ENCODE measurements around the gene TMEM219.
"Not testable (repeated sequence)": the region's sequence is repeated elsewhere in the genome, so short reads cannot be mapped to it uniquely, and the experiment has no call there.

Gene TMEM219, protein sequence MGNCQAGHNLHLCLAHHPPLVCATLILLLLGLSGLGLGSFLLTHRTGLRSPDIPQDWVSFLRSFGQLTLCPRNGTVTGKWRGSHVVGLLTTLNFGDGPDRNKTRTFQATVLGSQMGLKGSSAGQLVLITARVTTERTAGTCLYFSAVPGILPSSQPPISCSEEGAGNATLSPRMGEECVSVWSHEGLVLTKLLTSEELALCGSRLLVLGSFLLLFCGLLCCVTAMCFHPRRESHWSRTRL

DNA sequence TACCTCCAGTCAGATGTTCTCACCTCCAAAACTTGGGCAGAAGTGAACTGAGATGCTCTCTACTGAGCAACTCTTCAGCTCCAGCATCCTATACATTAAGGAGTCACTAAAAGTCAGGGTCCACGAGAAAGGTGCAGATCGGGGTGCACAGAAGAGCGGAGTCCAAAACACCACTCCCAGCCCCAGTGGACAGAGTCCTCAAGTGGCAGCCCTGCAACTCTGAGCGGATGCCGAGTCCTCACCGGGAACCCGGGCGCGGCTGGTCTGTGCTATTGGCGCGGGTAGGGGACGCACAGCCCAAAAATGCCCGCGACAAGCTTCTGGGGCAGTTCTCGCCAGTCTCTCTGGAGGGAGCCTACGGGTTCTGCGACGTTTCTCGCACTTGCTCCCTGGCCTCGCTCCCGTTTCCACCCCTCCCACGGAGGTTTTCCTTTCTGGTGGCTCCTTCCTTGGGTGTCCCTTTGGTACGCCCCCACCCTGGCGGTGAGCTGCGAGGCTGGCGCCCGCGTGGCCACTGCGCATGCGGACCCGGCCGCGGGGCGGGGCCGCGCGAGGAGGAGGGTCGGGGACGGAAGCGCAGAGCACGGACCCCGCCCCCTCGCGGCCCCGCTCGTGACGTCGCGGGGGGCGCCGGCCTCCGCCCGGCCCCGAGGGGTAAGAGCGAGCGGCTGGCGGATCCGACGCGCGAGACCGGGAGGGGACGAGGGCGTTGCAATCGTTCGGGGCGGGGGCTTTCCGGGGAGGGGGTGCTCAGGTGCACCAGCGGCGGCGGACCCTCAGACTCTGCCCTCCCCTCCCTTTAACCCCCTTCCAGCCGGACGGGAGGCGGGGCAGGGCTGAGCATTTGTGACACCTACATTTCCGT lies at the start of gene TMEM219:
Gene TMEM219 (plus strand): TSS at position 601 of the 865 bp plus-strand sequence. CDS start 1,065 bp downstream, outside the sequence.
- peak; percentile 68 for DNase-seq

DNA sequence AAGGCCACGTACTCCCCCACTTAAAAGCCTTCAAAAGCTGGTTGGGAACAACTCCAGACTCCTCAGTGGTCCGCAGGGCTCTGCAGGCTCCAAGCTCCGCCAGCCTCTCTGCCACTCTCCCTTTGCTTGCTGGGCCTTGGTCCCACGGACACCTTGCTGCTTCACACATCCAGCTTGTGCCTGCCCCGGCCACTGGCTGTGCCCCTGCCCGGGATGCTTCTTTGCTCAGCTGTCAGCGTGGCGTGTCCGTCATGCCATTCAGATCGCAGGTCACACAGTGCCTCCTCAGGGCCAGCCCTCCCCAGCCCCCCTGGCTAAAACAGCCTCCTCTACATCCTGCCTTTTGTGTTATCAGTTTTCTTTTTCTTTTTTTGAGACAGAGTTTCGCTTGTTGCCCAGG lies 49.8 kb upstream of the TMEM219 start:
- no peak for DNase-seq

DNA sequence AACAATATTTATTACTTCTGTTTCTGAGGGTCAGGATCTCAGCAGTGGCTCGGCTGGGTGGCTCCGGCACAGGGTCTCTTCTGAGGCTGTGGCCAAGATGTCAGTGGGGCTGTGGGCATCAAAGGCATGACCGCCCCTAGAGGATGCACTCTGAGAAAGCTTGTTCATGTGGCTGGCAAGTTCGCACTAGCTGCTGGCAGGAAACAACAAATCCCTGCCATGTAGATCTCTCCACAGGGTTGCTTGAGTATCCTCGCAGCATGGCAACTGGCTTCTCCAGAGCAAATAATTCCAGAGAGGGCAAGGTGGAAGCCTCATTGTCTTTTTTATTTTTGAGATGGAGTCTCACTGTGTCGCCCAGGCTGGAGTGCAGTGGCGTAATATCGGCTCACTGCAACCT lies 48.4 kb upstream of the TMEM219 start:
- DNase-seq: no peak

DNA sequence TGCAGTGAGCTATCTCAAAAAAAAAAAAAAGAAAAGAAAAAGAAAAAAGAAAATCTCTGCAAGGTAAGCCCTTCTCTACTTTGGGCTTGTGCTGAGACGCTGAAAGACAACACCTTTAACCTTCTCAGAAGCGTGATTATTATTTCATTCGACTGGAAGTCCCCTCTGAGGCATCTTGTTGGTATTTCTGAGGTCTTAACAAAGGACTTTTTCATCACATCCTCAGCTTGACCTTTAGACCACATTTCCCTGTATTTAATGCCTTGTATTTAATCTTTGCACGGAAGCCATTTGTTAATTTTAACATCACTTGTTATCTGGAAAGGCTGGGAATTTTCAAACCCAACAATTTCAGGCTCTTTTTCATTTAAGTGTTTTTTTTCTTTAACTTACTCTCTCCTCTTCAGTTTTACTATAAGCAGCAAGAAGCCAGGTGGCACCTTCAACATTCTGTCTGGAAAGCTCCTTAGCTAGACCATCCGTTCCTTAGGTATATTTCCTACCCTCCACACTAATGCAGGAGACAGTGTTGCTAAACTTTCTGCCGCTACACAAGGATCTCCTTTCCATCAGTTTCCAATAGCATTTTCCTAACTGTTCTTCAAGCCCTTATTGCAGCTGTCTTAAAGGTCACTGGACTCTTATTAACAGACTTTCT lies 46.2 kb upstream of the TMEM219 start:
- DNase-seq: no peak

DNA sequence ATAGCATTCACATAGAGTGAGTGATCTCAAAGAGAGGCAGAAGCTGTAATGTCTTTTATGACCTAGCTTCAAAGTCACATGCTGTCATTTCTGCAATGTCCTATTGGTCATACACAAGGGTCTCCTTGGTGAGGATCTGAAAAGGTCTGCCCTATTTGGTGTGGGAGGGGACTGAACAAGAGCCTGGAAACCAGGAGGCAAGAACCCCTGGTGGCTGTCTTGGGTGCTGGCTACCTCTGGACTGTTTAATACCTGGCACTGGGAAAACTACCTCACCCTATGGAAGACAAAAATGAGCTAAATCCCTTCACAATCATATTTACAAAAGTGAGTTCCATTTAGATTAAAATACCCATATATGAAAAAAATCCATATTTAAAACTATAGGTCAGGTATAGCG lies 44.9 kb upstream of the TMEM219 start:
- no peak for DNase-seq

DNA sequence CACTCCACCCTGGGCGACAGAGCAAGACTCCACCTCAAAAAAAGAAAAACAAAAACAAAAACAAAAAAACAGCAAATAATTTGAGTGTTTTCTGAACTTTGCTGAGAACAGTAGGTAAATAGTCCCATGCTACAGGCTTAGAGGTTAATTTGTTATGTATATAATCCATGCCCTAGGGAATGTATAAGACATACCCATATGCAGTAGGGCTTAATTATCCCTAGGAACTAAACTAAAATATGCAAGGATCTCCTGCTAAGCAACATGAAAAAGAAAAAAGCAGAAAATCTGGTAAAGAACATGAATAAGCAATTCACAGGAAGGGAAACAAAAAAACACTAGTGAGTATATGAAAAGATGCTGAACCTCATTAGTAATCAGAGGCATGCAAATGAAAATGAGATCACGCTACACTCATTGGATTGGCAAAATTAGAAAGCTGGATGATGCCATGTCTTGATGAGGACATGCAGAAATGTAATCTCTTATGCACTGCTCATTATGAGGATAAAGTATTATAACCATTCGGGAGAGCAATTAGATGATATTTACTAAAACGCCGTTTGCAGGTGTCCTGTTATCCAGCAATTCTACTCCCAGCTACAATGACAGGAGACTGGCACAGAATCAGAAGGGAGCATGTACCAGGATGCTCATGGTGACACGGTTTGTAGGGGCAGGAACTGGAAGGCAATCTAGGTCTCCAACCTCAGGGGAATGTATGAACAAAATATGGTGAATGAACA lies 41.4 kb upstream of the TMEM219 start:
- no peak for DNase-seq

DNA sequence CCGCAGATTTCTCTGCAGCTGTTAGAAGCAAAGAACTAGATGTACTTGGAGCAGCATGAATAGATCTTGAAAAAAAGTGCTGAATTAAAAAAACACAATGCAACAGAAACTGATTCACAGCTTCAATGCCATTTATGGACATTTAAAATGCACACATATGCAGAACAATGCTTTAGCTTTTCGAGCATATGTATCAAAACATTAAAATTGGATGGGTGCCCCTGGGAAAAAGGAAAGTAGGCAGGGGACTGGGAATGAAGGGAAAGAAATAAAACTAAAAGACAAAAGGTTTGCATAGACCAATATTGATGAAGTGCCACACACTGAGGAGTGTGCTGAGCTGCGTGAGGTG lies 40.9 kb upstream of the TMEM219 start:
- no peak for DNase-seq

DNA sequence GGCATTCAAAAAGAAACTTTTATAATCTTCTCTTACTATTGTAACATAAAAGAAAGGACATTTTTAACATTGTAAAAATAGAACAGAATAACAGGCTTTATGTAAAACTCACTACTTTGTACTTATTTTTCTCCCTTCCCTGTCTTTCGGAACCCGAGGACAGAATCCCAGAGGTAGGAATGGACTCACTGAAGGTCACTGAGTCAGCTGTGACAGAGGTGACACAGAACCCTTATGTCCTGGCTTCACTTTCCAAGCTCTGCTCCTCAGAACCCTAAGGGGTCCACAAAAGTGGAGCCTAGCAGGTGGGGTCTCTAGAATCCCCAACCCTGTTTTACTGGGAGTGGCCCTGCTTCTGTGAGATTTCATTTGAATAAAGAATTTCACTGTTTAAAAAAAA lies 39.6 kb upstream of the TMEM219 start:
- DNase-seq: no peak

DNA sequence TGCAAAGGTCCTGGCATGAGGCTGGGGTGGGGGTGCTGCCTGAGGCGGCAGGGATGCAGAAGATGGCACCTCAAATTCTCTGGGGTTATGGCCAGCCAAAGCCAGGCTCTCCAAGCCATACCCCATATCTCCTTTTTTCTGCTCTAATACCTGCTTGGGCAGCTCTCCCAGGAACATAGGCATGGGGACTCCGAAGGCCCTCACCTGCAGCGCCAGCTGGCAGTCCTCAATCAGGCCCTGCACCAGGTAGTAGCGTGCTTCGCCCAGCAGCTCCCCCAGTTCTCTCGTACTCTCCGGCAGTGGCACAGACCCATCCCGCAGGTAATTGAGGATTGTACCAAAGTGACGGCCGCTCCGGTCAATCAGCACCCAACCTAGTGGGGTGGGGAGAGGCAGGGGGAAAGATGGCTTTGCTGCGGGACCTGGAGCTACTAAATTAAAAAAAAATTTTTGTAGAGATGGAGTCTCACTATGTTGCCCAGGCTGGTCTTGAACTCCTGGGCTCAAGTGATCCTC lies 38.8 kb upstream of the TMEM219 start:
- no peak for DNase-seq

DNA sequence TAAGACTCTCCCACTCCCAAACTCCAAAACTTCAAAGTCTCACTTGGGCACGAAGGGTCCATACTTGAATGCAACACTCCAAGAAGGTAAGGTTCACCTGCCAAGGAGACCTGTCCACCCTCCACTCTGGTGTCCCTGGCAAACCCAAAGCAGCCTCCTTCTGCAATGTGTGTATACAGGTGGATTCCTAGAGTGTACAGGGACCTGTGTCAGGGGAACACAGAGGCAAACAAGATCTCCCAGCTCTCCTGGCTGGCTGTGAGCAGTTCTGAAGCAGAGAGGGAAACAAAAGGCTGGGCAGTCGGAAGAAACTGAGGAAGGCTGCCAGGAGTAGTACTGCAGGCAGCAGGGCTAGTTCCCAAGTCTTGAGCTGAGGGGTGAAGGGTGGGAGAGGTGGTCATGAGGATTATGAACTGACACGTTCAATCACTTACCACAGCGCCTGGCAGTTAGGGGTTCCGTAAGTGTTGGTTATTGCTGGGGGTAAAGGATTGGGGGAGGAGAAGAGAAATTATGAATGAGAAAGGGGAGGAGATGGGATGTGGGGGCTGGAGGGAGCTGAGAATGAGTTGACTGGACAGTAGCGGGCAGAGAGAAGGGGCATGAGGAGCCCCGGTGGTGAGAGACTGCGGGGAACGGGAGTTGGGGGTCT lies 36.6 kb upstream of the TMEM219 start:
- DNase-seq: no peak

DNA sequence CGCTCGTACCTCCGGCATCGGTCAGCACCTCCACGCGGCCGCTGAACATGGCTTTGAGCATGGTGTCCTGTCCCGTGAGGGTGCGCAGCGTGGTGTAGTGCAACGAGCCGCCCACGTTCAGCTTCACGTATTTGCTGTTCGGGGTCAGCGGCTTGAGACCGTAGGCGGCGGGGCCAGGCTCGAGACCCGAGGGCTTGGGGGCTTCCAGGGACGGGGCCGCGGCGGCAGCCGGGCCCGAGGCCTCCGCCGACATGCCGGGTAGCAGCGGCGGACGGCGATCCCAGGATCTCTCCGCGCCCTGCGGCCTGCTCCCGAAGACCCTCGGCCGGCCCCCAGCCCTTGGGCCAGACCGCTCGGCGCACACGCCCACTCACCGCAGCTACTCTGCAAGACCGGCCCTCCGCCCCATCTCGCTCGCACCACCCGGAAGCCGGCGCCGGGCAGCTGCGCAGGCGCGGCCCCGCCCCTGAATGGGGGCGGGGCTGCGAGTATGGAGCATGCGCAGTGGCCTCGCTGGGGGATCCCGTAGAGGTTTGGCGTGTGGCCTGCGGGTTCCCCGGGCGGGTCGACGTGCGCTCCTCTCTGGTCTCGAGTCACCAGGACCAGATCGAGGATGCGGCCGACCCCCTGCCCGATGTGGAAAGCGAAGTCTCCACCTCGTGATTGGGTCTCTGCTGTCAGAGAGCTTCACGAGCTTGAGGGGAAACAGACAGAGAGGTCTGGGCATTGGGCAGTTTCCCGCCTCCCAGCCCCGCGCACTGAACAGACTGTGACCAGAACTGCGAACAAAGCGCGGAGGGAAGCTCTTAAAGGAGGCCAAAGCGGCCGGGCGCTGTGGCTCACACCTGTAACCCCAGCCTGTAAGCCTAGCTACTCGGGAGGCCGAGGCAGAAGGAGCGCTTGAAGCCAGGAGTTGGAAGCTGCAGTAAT lies 35.8 kb upstream of the TMEM219 start, which contains the start of gene KCTD13:
Gene KCTD13 (minus strand): TSS at position 446 of the 930 bp plus-strand sequence. CDS start 193 bp downstream, at position 253.
- DNase-seq: peak; percentile 49

DNA sequence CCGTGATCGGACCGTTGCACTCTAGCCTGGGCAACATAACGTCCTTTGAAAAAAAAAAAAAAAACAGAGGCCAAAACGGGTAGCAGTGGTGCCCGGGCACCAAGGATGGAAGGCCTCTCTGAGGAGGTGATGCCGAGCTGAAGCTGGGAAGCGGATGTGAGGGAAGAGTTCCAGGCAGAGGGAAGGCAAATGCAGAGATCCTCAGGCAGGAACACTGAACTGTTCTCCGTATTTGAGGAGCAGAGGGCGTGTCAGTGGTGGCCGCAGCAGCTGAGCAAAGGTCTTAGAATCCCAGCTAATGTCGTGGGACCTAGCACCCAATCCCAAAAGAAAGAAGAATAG lies 35.2 kb upstream of the TMEM219 start:
- DNase-seq: no peak

DNA sequence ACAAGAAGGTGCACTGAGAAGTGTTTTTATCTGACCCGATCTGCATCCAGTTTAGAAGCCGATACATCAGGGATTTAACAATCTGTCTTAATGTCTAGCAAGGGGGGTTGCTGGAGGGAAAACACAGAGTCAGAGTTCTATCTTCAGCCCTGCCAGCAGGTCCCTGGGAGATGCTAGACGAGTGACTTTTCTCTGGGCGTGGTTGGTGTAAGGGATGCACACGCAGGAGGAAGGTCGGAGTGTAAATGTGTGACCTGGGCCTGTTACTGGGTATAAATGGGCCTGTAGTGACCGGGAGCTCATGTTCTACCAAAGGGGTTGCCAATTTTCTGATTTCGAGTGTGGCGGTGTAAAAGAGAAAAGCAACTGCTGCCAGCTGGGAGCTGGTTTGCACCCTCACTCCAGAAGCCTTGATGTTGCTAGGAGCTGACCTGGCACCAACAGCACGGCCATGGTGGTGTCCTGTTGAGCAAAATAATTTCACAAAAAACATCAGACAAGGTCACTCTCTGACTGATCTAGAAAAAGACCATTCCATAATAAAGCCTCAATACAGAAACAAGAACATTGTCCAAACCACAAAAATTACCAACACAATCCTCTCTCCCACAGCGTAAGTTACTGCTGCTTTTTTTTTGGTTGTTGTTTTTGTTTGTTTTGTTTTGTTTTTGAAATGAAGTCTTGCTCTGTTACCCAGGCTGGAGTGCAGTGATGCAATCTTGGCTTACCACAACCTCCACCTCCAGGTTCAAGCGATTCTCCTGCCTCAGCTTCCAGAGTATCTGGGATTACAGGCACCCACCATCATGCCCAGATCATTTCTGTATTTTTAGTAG lies 34.6 kb upstream of the TMEM219 start:
- no peak for DNase-seq

DNA sequence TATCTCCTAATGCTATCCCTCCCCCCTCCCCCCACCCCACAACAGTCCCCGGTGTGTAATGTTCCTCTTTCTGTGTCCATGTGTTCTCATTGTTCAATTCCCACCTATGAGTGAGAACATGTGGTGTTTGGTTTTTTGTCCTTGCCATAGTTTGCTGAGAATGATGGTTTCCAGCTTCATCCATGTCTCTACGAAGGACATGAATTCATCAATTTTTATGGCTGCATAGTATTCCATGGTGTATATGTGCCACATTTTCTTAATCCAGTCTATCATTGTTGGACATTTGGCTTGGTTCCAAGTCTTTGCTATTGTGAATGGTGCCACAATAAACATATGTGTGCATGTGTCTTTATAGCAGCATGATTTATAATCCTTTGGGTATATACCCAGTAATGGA lies 30.1 kb upstream of the TMEM219 start:
- not testable (repeated sequence) for DNase-seq

DNA sequence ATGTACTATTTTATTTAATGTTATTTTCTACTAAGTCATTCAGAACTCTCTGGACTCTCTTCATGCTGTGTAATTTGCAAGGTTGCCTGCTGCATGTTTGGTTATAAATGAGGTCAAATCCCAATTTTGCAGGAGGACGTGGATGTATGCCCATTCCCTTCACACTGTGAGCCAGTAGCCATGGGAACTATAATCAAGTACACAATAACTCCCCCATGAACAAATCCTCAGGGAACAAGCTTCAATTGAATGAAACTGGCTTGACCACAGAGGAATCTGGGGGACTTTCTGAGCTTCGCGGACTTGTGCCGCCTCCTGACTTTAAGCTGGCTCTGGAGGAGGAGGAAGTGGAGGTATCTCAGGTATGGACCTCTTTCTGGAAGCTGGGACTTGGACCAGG lies 21.2 kb upstream of the TMEM219 start:
- DNase-seq: no peak

DNA sequence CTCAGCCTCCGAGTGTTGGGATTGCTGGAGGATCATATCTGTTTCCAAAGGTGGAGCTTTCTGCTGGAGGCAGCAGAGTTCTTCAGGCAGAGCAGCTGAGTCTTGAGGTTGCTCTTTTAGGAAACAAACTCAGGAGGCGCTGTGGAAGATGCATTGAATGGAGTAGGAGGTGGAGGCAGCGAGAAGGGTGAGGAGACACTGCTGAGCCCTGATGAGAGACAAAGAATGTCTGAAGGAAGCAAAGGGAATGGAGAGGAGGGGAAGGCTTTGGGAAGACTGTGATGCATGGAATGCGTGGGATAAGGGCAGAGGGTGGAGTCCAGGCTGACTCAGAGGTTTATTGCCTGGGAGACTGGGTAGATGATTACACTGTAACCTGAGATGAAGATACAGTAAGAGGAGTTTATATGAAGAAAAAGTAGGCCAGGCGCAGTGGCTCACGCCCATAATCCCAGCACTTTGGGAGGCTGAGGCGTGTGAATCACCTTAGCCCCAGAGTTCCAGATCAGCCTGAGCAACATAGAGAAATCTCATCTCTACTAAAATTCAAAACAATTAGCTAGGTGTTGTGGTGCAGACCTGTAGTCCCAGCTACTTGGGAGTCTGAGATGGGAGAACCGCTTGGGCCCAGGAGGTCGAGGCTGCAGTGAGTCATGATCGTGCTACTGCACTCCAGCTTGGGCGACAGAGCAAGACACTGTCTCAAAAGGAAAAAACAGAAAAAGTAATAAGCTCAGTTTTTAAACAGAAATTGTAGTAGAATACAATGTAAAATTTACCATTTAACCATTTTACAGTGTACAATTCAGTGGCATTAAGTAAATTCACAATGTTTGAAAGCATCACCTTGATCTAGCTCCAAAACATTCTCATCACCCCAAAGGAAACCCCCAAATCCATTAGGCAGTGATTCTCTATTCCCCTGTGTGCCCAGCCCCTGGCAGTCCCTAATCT lies 17.8 kb upstream of the TMEM219 start:
- no peak for DNase-seq

DNA sequence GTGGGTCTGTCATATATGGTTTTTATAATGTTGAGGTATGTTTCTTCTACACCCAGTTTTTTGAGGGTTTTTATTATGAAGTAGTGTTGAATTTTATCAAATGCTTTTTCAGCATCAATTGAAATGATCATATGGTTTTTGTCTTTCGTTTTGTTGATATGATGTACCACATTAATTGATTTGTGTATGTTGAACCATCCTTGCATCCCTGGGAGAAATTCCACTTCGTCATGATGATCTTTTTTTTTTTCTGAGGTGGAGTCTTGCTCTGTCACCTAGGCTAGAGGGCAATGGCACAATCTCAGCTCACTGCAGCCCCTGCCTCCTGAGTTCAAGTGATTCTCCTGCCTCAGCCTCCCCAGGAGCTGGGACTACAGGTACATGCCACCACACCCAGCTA lies 14.0 kb upstream of the TMEM219 start:
- DNase-seq: no peak

DNA sequence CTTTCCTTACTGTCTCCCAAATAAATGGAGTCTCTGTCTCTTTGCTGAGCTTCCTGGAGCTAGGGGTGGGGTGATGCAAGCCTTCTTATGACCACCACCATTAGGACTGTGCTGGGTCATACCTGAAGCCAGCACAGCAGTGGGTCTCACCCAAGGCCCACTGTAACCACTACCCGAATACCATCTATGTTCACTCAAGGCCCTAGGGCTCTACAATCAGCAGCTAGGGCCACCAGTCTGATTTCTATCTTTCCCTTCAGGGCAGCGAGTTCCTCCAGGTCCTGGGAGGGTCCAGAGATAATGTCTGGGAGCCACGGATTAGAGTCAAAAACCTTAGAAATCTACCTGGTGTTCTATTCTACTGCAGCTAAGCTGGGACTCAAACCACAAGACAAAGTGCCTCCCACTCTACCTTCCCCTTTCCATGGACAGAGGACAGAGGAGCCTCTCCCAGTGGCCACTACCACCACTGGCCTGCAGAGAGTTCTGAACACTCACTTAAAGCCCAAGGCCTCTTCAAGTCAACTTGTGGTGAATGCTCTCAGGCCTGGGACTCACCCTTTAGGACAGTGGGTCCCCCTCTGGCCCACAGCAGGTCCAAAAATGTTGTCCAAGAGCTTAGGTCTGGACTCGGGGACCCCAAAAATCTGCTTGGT lies 10.9 kb upstream of the TMEM219 start:
- DNase-seq: no peak

Data from NCI-H1694 treated with DMSO at 0.1 percent for 48 hours (cell line).